Activated CD8-positive, alpha-beta T cell treated with anti-CD3 and anti-CD28 coated beads for 36 hours (primary cell): ENCODE measurements around the gene TRA2A. TPM values are rescaled to one million over a fixed set of nuclear protein-coding genes. Genes with fewer than 3 reads are reported as not detected.
A peak's percentile ranks its signal among the peaks of the same experiment; 100 is the strongest.
"Not testable (repeated sequence)": the region's sequence is repeated elsewhere in the genome, so short reads cannot be mapped to it uniquely, and the experiment has no call there.

Experiments
- ATAC-seq: fragments of 200-7000 bp; cut with Tn5 transposase; one replicate; pipeline ENCODE4 v1.10.0; 2021; ENCODE audit warnings: mild to moderate bottlenecking, moderate library complexity
- CTCF ChIA-PET: fragments of 350-600 bp; sonication (Branson Sonifier 250); formaldehyde crosslinking; loops from one replicate; lab custom pipeline; 2021; ENCODE audit warnings: antibody characterized with exemption; lab: Charles Lee
- POLR2A ChIA-PET: fragments of 350-600 bp; sonication (Branson Sonifier 250); formaldehyde crosslinking; loops from one replicate; lab custom pipeline; 2021; ENCODE audit warnings: antibody characterized with exemption; lab: Charles Lee
- DNase-seq: peaks from one replicate; pipeline ENCODE4 v3.0.0-alpha.2; 2020
- H3K27ac Mint-ChIP-seq: one replicate; pipeline ENCODE4 v1.8.0; 2021; ENCODE audit warnings: mild to moderate bottlenecking, mixed read lengths
- H3K27me3 Mint-ChIP-seq: one replicate; pipeline ENCODE4 v1.8.0; 2021; ENCODE audit warnings: mixed read lengths
- H3K36me3 Mint-ChIP-seq: one replicate; pipeline ENCODE4 v1.8.0; 2021; ENCODE audit warnings: low read depth, mixed read lengths
- H3K4me1 Mint-ChIP-seq: one replicate; pipeline ENCODE4 v1.8.0; 2021; ENCODE audit warnings: low read depth, mixed read lengths
- H3K4me3 Mint-ChIP-seq: one replicate; pipeline ENCODE4 v1.8.0; 2021; ENCODE audit warnings: mild to moderate bottlenecking, moderate library complexity, mixed read lengths
- H3K9me3 Mint-ChIP-seq: one replicate; pipeline ENCODE4 v1.8.0; 2021; ENCODE audit warnings: mixed read lengths
- intact Hi-C: fragments of 100-400 bp; cut with micrococcal nuclease; formaldehyde crosslinking; loops from one replicate; pipeline ENCODE4 v1.10.0; 2022
- total RNA-seq, 2 experiments: library from RNA; stranded (reverse); gene quantifications; one replicate each; pipeline ENCODE4 v1.2.3, GENCODE V29; 2021
- TF ChIP-seq, protein P1 (sequence below): fragments of 200-600 bp; IDR thresholded peaks from one replicate; pipeline ENCODE4 v1.8.0; 2022; ENCODE audit warnings: antibody characterized with exemption, mild to moderate bottlenecking

Gene TRA2A
- total RNA-seq, 2 experiments from 2014 or later, result 86.3 to 86.5 TPM

DNA sequence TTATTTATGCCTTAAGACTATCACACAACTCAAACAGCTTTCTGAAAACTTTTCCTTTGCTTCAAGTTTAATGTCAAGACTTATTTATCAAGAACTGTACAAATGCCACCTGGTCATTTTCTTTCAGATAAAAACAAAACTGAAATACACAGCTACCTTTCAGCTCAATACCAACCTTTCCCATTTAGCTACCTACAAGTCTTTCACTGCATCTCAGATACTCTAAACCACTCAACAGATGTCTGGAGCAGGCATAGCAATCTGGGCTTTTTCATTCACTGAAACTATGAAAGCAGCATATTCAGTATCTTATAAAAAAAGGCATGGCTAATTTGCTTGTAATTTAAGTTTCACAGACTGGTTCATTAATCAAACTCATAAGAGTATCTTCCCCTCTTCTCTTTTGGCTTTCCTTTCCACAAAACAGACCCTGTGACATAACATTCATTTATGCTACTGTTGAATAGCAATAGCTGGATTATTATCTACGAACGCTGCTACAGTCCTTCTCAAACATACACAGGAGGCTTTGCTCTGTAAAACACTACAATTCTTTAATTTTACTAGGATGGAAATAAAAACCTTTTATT is 8.2 kb downstream of the TRA2A start:
- ATAC-seq (no peak), DNase-seq (no peak)
- intact Hi-C loops, result no loop called here
- Mint-ChIP-seq H3K4me3 (no peak overlapping the region), H3K27ac (peak overlapping the region; percentile 46), H3K9me3 (no peaks in the 10 kb centered on the region), H3K36me3 (peaks cover 34% of the 10 kb centered on the region), H3K4me1 (peaks cover 61% of the 10 kb centered on the region), H3K27me3 (no peaks in the 10 kb centered on the region)
- CTCF ChIA-PET, result interaction anchor here (0.8 to 3.1 kb wide), 9 partner anchors 8 to 261 kb away, joined by 3 to 15 read pairs (median 5); no protein-coding TSS in a partner anchor
- TF ChIP-seq, protein P1, sequence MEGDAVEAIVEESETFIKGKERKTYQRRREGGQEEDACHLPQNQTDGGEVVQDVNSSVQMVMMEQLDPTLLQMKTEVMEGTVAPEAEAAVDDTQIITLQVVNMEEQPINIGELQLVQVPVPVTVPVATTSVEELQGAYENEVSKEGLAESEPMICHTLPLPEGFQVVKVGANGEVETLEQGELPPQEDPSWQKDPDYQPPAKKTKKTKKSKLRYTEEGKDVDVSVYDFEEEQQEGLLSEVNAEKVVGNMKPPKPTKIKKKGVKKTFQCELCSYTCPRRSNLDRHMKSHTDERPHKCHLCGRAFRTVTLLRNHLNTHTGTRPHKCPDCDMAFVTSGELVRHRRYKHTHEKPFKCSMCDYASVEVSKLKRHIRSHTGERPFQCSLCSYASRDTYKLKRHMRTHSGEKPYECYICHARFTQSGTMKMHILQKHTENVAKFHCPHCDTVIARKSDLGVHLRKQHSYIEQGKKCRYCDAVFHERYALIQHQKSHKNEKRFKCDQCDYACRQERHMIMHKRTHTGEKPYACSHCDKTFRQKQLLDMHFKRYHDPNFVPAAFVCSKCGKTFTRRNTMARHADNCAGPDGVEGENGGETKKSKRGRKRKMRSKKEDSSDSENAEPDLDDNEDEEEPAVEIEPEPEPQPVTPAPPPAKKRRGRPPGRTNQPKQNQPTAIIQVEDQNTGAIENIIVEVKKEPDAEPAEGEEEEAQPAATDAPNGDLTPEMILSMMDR, result no peak
- POLR2A ChIA-PET, result interaction anchor here (0.8 to 0.9 kb wide), 2 partner anchors 16 to 34 kb away, joined by 3 read pairs; no protein-coding TSS in a partner anchor

DNA sequence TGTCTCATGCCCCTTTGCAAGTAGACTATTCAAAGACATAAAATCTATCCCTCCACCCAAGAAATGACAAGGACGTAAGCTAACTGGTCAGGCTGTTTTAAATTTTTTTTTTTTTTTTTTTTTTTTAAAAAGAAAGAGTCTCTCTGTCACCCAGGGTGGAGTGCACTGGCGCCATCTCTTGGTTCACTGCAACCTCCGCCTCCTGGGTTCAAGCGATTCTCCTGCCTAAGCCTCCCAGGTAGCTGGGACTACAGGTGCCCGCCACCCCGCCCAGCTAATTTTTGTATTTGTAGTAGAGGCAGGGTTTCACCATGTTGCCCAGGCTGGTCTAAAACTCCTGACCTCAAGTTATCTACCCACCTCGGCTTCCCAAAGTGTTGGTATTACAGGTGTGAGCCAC is 11.2 kb downstream of the TRA2A start:
- intact Hi-C loops, result no loop called here
- ATAC-seq (no peak), DNase-seq (peak; percentile 24)
- peaks cover 44% of the 10 kb centered on the region for H3K4me1 Mint-ChIP-seq
- no peaks in the 10 kb centered on the region for H3K9me3 Mint-ChIP-seq
- H3K27me3 Mint-ChIP-seq, result no peaks in the 10 kb centered on the region
- TF ChIP-seq, protein P1, result peak; percentile 22
- ChIA-PET POLR2A (interaction anchor here (1.4 to 1.8 kb wide), 2 partner anchors 10 to 16 kb away, joined by 3 to 5 read pairs; no protein-coding TSS in a partner anchor), CTCF (interaction anchor here (1.0 to 1.2 kb wide), 6 partner anchors 23 to 248 kb away, joined by 3 to 4 read pairs (median 3); no protein-coding TSS in a partner anchor)
- peaks cover 60% of the 10 kb centered on the region for H3K36me3 Mint-ChIP-seq
- H3K27ac Mint-ChIP-seq, result no peak overlapping the region
- H3K4me3 Mint-ChIP-seq, result no peak overlapping the region

DNA sequence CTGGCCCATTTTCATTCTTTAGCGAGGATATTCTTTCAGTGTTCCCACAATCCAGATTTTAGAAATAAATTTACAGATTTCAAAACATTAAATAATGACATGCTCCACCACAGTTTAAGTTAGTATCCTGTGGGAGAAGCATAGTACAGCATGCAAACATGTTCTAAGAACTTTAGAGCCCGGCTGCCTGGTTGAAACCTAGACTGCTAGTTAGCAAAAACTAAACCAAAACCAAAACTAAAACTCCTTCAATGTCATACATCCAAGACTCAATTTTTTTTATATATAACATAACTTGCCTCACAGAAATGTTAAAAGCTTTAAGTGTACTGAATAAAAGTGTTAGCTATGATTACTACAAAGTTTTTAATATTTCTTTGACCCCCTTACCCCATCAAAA is 17.0 kb downstream of the TRA2A start:
- Mint-ChIP-seq H3K27me3 (no peaks in the 10 kb centered on the region), H3K4me1 (peaks cover 22% of the 10 kb centered on the region), H3K36me3 (peaks cover 75% of the 10 kb centered on the region), H3K27ac (peak overlapping the region; percentile 64), H3K9me3 (no peaks in the 10 kb centered on the region), H3K4me3 (no peak overlapping the region)
- DNase-seq, result peak; percentile 21
- ChIA-PET POLR2A (interaction anchor here (0.5 to 0.6 kb wide), 3 partner anchors 12 to 1307 kb away, joined by 3 to 5 read pairs (median 4); no protein-coding TSS in a partner anchor), CTCF (interaction anchor here (1.4 to 1.9 kb wide), 2 partner anchors 9 to 32 kb away, joined by 3 to 5 read pairs; no protein-coding TSS in a partner anchor)
- peak; percentile 67 for ATAC-seq
- TF ChIP-seq, protein P1, result no peak
- intact Hi-C loops, result no loop called here

DNA sequence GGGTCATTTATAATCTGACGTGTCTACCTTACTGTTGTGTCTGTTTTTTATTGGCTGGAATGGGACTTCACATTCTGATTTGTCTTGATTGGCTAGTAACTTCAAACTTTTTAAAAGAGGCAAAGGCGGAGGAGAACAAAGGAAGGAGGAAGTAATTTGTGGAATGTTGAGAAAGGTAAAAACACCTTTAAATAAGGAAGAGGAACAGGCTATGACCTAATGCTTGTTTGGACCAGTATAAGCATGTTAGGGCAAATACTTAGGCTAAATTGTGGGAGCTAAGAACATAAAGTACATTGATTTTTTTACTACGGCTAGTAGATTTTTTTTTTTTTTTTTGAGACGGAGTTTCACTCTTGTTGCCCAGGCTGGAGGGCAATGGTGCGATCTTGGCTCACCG is 18.0 kb downstream of the TRA2A start:
- Mint-ChIP-seq H3K36me3 (peaks cover 74% of the 10 kb centered on the region), H3K4me1 (peaks cover 22% of the 10 kb centered on the region), H3K27ac (peak overlapping the region; percentile 62)
- intact Hi-C loops, CTCF ChIA-PET, H3K9me3 Mint-ChIP-seq, POLR2A ChIA-PET, DNase-seq, ATAC-seq, H3K4me3 Mint-ChIP-seq, H3K27me3 Mint-ChIP-seq: not testable (repeated sequence)

DNA sequence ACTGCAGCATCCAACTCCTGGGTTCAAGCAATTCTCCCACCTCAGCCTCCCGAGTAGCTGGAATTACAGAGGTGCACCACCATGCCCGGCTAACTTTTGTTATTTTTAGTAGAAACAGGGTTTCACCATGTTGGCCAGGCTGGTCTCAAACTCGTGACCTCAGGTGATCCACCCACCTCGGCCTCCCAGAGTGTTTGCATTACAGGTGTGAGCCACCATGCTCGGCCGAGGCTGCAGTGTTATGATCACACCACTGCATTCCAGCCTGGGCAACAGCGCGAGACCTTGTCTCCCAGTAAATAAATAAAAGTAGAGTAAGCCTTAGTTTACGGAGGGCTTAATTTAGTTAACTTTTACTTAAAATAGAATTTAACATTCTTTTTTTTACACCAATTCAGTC is 37.8 kb downstream of the TRA2A start:
- no peaks in the 10 kb centered on the region for H3K27me3 Mint-ChIP-seq
- intact Hi-C loops, result no loop called here
- no peak for DNase-seq
- H3K4me3 Mint-ChIP-seq, result no peak overlapping the region
- no peak overlapping the region for H3K27ac Mint-ChIP-seq
- ATAC-seq, result no peak
- POLR2A ChIA-PET, result no interaction called here
- CTCF ChIA-PET, result no interaction called here
- TF ChIP-seq, protein P1, result no peak
- H3K4me1 Mint-ChIP-seq, result peaks cover 7% of the 10 kb centered on the region
- H3K36me3 Mint-ChIP-seq, result peaks cover 5% of the 10 kb centered on the region
- no peaks in the 10 kb centered on the region for H3K9me3 Mint-ChIP-seq
